Measurements from ENCODE around the gene UBA6. TPM values are rescaled to one million over a fixed set of nuclear protein-coding genes. Genes with fewer than 3 reads are reported as not detected.

The UBA6 gene
- total and polyA plus RNA-seq, 7 donors = 3.3 to 37.9 (median 14.3) TPM

GRCh38 chr4:67721770-67722597 lies 21.0 kb upstream of the UBA6 start:
- H3K4me1 ChIP-seq = no peaks in the 10 kb centered on the region
- no peak for TF ChIP-seq CTCF (IDR thresholded peaks at IDR 0.05)
- H3K4me3 ChIP-seq = no peak overlapping the region
- intact Hi-C loops (cut with DNase I) = no loop called here
- WGBS, 3 donors = 96 to 97% (median 96%) methylated on average over 9 of the region's 9 CpGs
- peaks cover 7 to 13% of the 10 kb centered on the region in 2 donors for H3K36me3 ChIP-seq (ENCODE audit: insufficient read depth in 1 of 2, low read depth in 1 of 2)
- ATAC-seq (no peak), DNase-seq (no peak)
- no peaks in the 10 kb centered on the region for H3K9me3 ChIP-seq
- no peaks in the 10 kb centered on the region for H3K27me3 ChIP-seq (ENCODE audit: insufficient read depth in 3 of 3, low read length in 2 of 3)
- H3K27ac ChIP-seq = no peak overlapping the region

DNA sequence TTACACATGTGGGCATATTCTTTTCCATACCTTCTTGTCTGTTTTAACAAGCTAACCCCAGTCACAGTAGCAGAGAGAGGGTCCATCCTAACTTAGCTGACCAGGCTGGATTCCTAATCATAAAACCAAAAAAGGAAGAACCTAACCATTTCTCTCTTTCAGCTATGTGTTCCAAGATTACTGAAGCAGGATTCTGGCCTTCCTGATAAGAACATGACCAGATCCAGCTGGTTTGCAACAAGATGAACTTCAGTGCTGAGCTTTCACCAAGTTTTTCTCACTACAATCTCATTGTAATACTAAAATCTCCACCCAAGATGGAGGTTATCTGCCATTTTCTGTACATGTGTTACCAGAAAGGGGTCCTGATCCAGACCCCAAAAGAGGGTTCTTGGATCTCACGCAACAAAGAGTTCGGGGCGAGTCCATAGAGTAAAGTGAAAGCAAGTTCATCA lies 20.4 kb upstream of the UBA6 start:
- Histone ChIP-seq H3K27me3 (ENCODE audit: insufficient read depth in 3 of 3, low read length in 2 of 3) (no peaks in the 10 kb centered on the region), H3K9me3 (no peaks in the 10 kb centered on the region), H3K36me3 (ENCODE audit: insufficient read depth in 1 of 2, low read depth in 1 of 2) (peaks cover 7 to 13% of the 10 kb centered on the region in 2 donors), H3K4me3 (no peak overlapping the region), H3K4me1 (no peaks in the 10 kb centered on the region), H3K27ac (no peak overlapping the region)
- intact Hi-C loops (cut with DNase I) = no loop called here
- ATAC-seq = no peak
- TF ChIP-seq CTCF (IDR thresholded peaks at IDR 0.05) = no peak
- DNase-seq = no peak
- 94 to 99% (median 98%) methylated on average over 3 of the region's 3 CpGs for WGBS, 3 donors

DNA sequence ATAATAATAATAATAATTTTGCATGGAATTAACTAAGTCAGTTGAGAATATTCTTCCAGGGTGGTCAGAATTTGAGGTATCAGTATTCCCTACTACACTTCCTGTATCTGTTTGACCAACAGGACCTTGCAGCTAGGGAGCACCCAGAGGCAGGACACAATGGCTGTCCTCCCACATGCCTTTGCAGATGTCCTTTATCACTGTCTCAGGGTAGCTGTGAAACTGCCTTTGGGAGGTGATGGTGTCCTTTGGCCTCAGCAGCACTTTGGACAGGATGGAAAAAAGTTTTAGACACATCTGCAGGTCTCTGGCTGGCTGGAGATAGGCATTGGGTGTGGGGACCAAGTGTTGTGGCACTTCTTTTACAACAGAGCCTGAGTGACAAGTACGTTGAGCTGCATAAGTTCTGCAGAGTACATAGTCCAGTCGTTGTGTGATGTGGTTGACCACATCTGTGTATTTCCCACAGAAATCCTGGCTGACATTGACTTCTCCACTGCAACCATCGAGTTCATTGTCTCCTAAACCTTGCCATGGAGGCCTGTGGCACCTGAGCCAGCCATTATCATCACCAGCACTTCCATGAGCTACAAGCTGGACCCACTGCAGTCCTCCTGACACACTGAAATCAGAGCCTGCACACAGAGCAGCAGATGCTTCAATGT lies 19.1 kb upstream of the UBA6 start:
- Histone ChIP-seq H3K9me3 (no peaks in the 10 kb centered on the region), H3K36me3 (ENCODE audit: insufficient read depth in 1 of 2, low read depth in 1 of 2) (peaks cover 7 to 13% of the 10 kb centered on the region in 2 donors), H3K4me1 (no peaks in the 10 kb centered on the region), H3K4me3 (no peak overlapping the region), H3K27me3 (ENCODE audit: insufficient read depth in 3 of 3, low read length in 2 of 3) (no peaks in the 10 kb centered on the region), H3K27ac (no peak overlapping the region)
- WGBS, 3 donors = 91 to 97% (median 92%) methylated on average over 3 of the region's 3 CpGs
- intact Hi-C loops (cut with DNase I) = no loop called here
- DNase-seq (no peak), ATAC-seq (no peak)
- no peak for TF ChIP-seq CTCF (IDR thresholded peaks at IDR 0.05)

DNA sequence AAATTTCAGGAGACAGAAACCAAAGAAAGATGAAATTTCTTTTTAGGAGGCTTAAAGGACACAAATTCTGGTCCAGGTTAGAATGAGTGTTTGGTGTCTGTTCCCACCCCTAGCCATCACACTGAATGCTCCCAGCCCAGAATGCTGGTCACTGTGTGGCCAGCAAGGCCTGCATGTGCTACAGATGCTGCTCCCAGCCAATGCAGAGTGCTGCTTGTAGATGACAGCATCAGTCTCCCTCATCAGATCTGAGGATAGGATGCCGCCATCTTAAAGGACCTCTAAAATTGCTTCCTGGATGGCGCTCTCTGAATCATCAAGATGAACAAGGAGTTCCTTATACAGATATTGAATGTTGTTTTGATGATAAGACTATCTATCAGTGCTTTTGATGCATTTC lies 17.9 kb upstream of the UBA6 start:
- DNase-seq (no peak), ATAC-seq (no peak)
- Histone ChIP-seq H3K27me3 (ENCODE audit: insufficient read depth in 3 of 3, low read length in 2 of 3) (no peaks in the 10 kb centered on the region), H3K9me3 (no peaks in the 10 kb centered on the region), H3K4me3 (no peak overlapping the region), H3K27ac (no peak overlapping the region), H3K36me3 (ENCODE audit: insufficient read depth in 1 of 2, low read depth in 1 of 2) (peaks cover 7 to 13% of the 10 kb centered on the region in 2 donors), H3K4me1 (no peaks in the 10 kb centered on the region)
- intact Hi-C loops (cut with DNase I) = no loop called here
- no peak for TF ChIP-seq CTCF (IDR thresholded peaks at IDR 0.05)
- 96 to 100% (median 100%) methylated on average over 2 of the region's 2 CpGs for whole genome bisulfite sequencing, 3 donors
